ENCODE results near the gene SCYGR1.
"Not testable (repeated sequence)": the region's sequence is repeated elsewhere in the genome, so short reads cannot be mapped to it uniquely, and the experiment has no call there.

The SCYGR1 gene

DNA sequence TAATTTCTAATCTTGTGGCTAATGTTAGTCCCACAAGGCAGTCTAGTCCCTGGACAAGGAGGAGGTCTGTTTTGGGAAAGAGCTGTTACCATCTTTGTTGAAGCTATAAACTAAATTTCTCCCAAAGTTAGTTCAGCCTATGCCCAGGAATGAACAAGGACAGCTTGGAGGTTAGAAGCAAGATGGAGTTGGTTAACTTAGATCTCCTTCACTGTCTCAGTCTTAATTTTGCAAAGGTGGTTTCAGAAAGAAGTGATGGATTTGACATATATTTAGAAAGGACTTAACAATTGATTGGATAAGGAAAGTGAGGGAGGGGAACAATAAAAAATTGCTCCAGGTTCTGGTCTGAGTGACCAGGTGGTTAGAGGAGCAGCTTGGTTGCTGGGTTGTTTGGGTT lies 14.6 kb upstream of the SCYGR1 start:
- DNase-seq: no peak

DNA sequence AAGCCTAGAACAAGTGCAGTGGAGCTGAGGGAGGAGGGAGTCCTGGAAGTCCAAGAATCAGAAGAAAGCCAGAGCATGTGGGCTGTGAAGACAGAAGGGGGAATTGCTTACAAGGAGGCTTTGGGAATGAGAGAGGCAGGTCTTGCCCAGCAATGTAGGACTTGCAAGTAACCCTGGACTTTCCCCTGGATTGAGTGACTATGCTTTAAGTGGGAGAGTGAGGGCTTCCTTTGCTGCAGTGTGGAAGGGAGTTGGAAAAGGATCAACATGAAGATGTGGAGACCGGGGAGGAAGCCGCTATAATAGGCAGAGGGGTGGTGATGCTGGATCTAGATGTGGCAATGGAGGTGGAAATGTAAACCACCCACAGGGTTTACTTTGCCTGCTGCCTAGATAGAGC lies 13.8 kb upstream of the SCYGR1 start:
- no peak for DNase-seq

DNA sequence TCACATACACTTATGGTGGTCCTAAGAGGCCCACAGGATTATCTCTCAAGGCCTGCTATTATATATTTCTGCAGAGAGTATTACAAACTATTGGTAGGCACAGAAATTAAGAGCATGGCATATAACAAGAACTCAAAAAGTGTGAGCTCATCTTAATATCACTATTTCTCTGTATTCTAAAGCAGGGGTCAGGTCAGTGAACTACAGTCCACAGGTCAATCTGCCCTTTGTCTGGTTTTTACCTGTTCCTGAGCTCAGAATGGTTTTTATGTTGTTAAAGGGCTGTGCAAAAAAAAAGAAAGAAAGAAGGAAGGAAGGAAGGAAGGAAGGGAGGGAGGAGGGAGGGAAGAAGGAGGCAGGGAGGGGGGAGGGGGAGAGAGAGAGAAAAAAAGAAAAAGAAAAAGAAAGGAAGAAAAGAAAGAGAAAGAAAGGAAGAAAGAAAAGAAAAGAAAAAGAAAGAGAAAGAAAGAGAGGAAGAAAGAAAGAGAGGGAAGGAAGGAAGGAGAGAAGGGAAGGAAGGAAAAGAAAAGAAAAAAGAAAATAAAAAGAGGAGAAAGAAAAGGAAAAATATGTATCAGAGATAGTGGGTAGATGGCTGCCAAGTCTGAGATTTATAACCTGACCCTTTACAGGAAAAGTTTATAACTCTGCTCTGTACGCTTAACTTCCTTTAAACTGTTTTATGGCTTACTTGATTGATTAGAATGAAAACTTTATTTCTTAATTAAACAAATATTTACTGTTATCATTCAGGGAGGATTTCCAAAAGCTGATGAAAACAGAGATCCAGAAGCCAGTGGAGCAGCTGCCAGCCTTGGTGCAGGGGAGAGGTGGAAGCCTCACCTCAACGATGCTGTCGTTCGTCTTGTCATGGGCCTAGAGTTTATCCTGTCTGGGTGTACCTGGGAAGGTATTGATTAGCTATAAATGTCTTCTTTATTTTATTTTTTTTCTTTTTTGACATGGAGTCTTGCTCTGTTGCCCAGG lies 11.2 kb upstream of the SCYGR1 start:
- DNase-seq: no peak

DNA sequence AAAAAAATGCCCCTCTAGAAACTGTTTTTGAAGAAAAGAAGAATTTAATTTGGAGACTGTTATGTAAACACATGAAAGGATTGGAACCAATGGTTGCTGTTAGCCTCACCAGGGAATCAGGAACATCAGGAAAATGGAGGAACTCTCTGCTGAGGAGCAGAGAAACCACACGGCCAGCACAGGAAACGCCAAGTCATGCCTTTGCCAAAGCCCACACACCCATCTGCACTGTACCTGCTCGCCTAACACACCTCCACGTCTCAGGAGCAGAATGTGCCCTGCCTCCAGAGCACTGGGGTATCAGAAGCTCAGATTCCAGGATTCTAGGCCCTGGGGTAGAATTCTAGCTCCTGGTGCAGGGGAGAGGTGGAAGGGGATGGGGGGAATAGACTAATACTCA lies 9.8 kb upstream of the SCYGR1 start:
- no peak for DNase-seq

DNA sequence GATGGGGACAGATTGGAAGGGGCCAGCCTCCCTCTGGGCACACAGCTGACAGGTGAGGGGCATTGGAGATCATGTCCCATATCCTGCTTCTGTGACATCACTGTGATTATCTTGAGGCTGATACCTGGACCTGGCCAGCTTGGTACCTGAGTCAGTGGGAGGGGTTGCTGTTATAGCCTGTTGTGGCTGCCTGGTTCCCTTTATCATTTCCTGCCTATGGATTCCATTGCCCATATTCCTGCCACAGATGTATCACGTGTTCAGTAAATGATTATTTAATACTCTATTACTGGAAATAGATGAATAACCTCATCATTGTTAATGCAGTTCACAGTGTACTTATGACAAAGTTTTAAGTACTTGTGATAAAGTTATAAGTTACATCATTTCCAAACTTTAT lies 7.8 kb upstream of the SCYGR1 start:
- no peak for DNase-seq

DNA sequence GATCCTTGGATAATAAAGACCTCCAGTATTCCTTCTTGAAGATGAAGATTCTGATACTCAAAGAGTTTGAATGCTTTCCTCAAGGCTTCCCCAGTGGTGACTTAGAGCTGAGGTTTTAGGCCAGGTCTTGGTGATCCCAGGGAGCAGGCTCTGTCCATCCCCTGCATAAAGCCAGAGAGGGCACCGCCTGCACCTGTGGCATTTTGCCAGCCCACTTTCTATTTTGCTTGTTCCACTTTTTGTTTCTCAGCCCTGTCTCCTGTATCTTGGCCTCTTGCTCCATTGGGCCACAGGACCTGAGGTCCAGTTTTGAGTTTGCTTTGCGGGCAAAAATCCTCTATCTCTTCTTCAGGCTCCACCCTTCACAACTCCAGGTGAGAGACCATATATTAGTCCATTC lies 6.7 kb upstream of the SCYGR1 start:
- no peak for DNase-seq

DNA sequence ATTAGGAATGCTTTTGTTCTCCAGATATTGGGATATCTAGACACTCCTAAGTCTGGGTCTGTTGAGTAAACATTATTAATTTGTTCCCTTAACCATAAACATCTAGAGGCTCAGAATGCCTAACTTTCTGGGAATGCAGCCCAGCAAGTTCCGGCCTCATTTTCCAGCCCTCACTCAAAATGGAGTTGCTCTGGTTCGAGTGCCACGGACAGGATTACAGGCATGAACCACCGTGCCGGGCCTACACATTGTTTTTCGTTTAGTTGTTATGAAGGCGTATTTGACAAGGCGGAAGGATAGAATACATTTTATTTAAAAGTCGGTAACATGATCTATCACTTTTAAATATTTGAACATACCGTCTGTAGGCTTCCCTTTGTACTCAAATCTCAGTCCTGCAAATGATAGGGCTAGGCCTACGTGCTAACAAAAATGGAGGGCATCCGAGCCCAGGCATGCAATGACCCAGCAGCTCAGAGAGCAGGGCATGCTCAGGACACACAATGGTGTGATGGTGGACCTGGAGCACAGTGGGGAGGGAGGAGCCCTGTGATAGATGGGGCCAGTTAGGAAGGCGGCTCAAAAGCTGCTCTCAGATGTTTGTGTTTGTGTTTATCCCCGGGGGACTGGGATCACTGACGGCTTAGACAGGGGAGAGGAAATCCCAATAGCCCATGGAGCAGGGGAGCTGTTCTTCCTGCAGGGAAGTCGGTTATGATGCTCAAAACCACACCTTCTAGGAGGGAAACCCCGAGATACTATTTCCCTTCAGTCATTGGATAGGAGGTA lies 2.9 kb upstream of the SCYGR1 start:
- no peak for DNase-seq

DNA sequence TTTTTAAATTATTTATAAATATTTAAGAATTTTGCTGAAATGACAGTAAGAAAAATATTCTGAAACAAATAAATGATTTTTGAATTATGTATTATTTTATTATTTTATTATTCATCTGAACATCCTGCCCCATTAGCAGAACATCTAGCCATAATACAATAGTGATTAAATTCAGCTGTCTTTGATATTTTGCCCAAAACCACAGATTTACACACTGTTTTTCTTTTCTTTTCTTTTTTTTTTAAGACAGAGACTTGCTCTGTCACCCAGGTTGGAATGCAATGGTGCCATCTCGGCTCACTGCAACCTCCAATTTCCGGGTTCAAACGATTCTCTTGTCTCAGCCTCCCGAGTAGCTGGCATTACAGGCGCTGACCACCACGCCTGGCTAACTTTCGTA lies 1.9 kb upstream of the SCYGR1 start:
- DNase-seq: no peak

DNA sequence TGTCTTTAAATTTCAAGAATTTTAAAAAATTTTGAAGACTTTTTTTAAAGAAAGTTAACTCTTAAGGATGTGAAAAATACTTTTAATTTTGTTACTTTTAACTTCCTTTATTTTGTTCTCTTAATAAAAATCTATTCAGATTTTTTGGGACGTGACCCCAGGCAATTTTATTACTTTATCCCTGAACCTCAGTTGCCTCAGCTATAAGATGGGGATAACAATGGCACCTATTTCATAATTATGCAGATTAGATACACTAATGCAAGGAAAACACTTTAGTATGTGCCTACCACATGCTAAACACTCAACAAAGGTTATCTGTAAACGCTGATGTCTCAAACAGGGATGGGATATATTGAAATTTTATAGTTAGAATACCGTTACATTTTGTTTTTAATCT lies 1.5 kb upstream of the SCYGR1 start:
- no peak for DNase-seq

DNA sequence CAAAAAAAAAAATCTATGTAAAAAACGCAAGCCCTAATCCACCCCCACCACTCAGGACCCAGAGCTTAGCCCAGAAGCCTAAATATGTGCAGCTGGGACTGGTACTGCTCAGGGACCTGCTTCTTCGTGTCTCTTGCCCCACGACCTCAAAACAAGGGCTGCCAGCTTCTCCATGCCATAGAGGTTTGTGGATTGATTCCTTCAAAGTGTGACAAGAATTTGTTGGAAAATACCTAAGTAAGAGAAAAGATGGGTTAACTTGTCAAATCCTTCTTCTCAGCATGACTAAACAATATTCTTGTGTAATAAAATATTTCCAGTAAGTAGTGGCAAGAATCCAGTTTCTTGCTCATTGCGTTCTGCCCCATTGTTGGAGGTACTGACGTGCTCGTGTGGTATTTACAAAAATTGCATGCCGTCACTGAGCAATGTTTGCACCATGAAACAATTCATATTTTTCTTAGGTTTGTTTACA lies 825 bp upstream of the SCYGR1 start:
- DNase-seq: no peak

DNA sequence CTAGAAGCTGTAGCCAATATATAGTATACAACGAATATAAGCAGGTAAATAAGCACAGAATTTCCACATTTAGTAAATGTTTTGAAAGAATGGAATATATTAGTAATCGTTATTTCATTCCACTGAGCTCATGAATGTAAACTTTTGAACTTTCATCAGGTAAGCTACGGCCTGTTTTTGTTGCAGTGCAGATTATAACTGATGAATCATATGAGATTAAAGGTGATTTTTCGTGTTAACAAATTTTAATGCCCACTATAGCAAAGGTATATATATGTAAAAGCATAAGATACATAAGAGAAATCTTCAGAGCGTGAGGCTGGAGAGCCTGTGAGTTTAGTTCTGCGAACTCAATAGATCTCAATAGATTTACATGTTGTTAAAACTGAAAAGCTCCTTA lies 1.1 kb downstream of the SCYGR1 start:
- DNase-seq: no peak

DNA sequence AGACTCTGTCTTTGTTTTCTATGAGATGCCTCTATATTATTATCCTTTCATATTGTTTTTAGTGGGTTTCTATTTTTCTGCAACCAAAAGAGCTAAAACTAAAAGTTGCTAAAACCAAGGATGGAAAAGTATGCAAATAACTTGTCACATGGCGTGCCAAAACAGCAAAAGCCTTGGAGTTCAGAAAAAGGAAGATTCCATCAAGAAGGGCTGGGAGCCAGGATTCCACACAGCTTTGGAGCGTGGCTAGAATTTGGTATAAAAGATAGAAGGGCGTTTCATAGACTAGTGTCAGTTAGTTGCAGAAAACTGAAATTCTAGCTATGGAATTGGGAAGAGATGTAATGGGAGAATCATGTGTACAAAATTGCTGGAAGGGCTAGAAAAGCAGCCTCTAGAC lies 4.1 kb downstream of the SCYGR1 start:
- DNase-seq: no peak

DNA sequence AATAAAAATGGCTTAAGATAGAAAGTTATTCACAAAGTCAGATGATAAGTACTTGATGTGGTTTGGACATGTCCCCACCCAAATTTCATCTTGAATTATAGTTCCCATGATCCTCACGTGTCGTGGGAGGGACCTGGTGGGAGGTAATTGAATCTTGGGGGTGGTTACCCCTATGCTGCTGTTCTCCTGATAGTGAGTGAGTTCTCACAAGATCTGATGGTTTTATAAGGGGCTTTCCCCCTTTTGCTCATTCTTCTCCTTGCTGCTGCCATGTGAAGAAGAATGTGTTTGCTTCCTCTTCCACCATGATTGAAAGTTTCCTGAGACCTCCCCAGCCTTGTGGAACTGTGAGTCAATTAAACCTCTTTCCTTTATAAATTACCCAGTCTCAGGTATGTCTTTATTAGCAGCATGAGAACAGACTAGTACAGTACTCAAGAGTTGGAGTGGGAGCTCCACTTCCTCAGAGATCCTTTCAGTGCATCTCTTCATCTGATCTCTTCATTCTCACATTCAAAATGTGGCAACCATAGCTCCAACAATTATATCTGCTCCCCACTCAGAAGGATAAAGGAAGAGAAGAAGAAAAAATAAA lies 5.4 kb downstream of the SCYGR1 start:
- not testable (repeated sequence) for DNase-seq

DNA sequence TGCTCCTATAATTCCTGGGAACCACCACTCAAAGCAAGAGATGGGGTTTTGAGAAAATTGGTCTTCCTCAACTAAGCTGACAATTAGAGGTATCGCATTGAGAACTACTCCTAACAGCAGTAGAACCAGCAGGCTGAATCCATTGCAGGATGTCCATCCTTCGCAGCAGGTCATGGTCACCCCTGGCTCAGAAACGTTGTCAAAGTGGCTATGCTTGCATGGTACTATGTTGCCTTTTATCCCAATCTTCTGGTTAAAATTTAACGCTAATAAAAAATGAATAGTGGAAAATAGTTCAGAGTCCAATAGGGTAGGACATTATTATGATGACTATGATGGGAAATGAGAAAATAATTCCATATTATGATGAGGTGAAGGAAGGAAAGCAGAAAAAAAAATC lies 8.7 kb downstream of the SCYGR1 start, which contains the start of gene TM4SF20:
TSS of gene TM4SF20 (minus strand) at position 212 of the 400 bp plus-strand sequence. CDS start at position 174, 38 bp downstream.
- DNase-seq: no peak

DNA sequence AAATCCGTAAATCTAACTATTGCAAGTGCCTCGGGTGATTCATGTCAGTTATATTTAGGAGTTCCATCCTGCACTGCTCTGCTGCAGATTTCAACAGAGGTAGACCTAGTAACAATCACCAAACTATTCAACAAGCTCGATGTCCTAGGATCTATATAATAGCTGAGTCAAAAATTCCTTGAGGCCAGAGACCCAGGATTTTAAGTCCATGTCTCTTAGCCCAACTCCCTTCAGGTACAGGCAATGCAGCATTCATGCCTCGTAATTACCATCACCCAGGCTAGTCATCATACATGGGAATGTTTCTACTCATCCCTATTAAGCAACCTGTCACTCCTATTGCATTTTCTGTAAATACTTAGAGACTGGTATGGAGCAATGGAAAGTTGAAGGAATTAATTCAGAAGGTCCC lies 9.4 kb downstream of the SCYGR1 start:
- no peak for DNase-seq

DNA sequence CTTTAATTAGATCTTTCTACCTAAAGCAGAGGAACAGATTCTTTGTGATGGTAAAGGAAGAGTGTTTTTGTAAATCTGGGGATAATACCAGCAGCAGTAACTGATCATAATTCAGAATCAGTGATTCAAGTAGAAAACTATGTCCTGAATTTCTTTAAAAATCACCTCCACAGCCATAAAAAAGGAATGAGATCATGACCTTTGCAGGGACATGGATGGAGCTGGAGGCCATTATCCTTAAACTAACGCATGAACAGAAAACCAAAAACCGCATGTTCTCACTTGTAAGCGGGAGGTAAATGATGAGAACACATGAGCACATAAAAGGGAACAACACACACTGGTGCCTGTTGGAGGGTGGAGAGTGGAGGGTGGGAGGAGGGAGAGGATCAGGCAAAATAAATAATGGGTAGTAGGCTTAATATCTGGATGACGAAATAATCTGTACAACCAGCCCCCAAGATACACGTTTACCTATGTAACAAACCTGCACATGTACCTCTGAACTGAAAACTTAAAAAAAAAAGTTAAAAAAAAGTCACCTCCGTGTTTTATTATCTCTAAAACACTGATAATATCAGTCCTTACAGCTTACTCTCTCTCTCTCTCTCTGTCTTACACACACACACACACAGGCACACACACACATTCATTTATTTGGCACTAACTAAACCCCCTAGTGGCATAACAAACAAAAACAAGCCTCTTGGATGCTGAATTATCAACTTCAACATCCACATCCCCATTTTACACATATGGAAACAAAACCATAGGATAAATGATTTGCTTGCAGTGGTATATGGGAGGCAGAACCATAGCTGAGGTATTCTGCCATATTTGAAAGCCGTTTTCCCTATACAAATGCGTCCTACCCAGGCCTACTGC lies 10.0 kb downstream of the SCYGR1 start:
- no peak for DNase-seq

DNA sequence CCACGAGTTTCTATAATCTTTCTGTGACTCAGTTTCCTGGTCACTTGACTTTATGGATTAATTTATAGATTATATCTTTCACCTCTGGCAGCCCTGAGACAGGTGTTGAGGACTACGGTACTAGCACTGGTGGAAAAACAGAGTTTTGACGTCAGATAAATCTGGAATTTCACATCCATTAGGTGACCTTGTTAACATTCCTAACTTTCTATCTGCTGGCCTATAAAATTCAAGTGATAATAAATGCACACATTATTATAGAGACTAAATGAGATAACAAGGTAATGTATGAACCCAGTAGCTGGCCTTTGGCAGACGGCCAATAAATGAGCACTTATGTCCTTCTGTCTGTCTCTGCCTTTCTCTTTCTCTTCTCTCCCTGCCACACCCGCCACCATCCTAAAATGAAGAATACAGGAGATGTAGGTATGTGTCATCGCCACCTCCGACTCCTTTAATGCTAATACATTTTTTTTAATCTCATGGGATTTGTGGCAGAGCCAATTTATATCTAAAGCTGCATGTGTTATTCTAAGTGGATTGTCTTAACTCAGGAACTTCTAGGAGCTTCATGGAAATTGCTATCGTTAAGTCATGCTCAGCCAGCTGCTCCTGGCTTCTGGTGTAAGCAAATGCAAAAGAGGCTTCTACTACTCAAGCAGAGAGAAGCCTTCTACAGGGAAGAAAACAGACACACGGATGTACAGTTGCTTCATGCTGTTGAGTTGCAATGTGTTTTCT lies 10.9 kb downstream of the SCYGR1 start:
- no peak for DNase-seq

DNA sequence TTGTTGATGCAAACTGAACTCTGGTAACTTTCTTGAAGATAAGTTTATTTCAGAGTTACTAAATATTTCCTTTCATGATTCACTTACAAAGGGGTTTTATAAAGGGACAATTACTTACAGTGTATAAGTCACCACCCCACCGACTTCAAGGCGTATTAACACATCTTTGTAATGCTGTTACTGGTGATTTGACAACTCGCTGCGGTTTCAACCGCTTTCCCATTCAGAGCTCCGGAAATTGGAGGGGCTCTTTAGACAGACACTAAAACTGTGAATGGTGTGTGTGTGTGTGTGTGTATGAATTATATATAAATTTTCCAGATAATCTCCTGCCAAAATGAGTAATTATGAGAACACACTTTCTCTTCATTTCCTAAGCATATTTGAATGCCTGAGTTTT lies 13.6 kb downstream of the SCYGR1 start:
- no peak for DNase-seq

DNA sequence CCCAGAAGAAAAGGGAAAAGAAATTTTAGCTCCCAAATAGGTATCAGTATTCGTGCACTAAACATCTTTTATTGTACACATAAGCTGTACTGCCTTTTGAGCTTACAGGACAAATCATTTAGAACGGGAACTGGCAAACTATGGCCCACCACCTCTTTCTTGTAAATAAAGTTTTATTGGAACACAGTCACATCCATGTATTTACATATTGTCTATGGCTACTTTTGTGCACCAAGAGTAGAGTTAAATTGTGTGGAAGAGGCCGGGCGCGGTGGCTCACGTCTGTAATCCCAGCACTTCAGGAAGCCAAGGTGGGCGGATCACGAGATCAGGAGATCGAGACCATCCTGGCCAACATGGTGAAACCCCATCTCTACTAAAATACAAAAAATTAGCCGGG lies 14.4 kb downstream of the SCYGR1 start:
- DNase-seq: no peak

DNA sequence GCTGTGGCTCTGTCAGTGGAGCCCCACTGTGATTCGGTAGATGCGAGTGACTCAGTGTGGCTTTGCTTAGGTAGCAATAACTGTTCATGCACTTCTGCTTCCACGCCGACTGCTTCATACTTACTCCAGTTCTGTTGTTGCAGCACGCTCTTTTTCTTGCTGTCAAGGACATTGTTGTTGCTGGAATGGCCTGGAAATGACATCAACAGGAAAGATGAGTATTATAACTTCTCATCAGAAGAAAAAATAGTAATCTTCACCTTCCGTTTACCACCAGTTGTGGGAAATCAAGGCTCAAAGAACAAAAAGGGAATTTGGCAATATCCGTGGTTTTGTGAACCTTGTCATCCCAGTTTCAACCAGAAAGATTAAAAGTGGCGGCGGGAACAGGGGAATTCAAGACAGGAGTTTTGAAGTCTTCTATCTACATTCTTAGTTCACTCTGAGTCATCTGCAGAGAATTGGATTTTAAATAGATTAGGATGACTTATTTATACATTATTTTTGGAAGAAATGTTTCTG lies 16.9 kb downstream of the SCYGR1 start:
- no peak for DNase-seq

DNA sequence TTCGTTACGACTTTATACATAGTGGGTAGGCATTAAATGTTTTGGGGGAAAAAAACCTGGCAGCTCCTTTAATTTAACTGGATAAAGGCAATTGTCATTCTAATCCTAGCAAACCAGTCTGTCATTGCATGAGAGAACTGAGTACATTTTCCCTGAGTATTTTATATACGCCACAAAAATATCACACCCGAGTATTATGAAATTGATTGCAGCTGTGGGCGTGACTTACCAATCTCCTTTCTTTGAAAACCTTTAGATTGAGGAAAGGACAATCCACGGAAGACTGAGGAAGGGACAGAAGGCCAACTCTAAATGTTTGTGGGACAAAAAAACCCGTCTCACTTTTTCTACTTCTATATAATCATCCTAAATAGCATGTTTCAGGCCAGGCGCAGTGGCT lies 17.7 kb downstream of the SCYGR1 start:
- DNase-seq: no peak
